ENCODE data around the gene PAEP.

PAEP gene

DNA sequence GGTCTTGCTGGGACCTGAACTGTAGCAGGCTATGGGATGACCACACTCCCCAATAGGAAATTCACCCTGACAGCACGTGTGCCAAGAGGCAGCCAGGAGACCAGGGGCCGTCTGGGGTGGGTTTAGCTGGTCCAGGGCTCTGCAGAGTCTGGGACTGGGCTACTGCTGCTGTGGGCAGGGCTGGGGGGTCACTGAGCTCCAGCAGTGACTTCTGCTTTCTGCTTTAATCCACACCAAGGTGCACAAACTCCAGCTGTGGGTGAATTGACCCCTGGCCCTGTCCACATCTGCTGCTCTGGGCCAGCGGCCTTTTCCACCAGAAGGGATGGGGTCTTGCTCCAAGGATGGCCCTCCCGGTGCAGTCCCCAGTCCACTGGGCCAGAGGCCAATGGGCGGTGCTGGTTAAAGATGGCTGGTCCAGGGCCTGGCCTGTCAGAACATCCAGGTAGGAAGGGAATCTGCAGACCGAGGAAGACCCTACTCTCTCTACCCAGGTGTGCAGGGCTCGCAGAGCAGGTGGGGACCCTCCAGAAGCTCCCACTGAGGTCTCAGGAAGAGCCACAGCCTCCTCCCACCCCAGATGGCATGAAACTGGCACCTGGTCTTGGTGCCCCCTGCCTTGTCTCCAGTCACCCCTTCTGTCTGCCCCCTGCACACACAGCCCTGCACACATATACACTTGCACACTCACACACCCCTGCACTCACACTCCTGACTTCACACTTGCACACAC, 49.8 kb downstream of the PAEP start:
- H3K4me1 ChIP-seq (ENCODE audit: control insufficient read depth, insufficient read depth, low read length, poor library complexity, severe bottlenecking), result no peaks in the 10 kb centered on the region
- WGBS, 2 experiments (ENCODE audit: insufficient coverage in 2 of 2), result 89 to 92% methylated on average over 4 to 5 of the region's 7 CpGs
- no peak overlapping the region for H3K27ac ChIP-seq (ENCODE audit: low read depth, low read length, severe bottlenecking)
- no peaks in the 10 kb centered on the region for H3K9me3 ChIP-seq (ENCODE audit: control insufficient read depth, low read length)
- no peak overlapping the region for H3K4me3 ChIP-seq (ENCODE audit: extremely low read depth, insufficient read depth, low read length, poor library complexity, severe bottlenecking)
- H3K36me3 ChIP-seq (ENCODE audit: control insufficient read depth, insufficient read depth, low read length), result no peaks in the 10 kb centered on the region

DNA sequence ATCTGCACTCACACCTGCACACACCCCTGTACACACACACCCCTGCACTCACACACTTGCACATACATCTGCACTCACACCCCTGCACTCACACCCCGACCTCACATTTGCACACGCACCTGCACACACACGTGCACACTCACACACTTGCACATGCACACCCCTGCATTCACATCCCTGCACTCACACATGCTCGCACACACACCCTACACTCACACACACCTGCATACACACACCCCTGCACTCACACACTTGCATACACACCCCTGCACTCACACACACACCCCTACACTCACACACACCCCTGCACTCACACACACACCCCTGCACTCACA, 50.3 kb downstream of the PAEP start:
- no peaks in the 10 kb centered on the region for H3K36me3 ChIP-seq (ENCODE audit: control insufficient read depth, insufficient read depth, low read length)
- no peak overlapping the region for H3K4me3 ChIP-seq (ENCODE audit: extremely low read depth, insufficient read depth, low read length, poor library complexity, severe bottlenecking)
- 59 to 67% methylated on average over 3 to 4 of the region's 4 CpGs for whole genome bisulfite sequencing, 2 experiments (ENCODE audit: insufficient coverage in 2 of 2)
- no peaks in the 10 kb centered on the region for H3K4me1 ChIP-seq (ENCODE audit: control insufficient read depth, insufficient read depth, low read length, poor library complexity, severe bottlenecking)
- H3K27ac ChIP-seq (ENCODE audit: low read depth, low read length, severe bottlenecking), result no peak overlapping the region
- H3K9me3 ChIP-seq (ENCODE audit: control insufficient read depth, low read length), result no peaks in the 10 kb centered on the region

DNA sequence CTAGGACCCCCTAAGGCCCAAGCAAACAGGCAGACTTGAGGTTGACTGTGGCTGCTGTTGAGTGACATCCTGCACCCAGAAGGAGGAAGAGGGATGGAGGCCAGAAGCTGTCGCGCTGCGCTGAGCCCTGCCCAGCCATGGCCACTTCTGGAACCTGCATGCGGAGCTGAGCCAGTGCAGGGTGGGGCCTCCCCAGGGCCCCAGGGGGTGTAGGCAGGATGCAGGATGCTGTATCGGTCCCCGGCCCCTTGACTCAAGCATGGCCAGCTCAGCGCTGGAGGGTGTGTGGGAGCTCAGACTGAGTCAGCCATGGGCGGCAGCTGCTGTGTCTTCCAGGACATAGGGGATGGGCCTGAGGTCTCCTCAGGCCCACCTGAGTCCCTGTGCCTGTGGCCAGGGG, 50.9 kb downstream of the PAEP start:
- Histone ChIP-seq H3K9me3 (ENCODE audit: control insufficient read depth, low read length) (no peaks in the 10 kb centered on the region), H3K4me1 (ENCODE audit: control insufficient read depth, insufficient read depth, low read length, poor library complexity, severe bottlenecking) (no peaks in the 10 kb centered on the region), H3K36me3 (ENCODE audit: control insufficient read depth, insufficient read depth, low read length) (no peaks in the 10 kb centered on the region), H3K4me3 (ENCODE audit: extremely low read depth, insufficient read depth, low read length, poor library complexity, severe bottlenecking) (no peak overlapping the region), H3K27ac (ENCODE audit: low read depth, low read length, severe bottlenecking) (no peak overlapping the region)
- WGBS, 2 experiments (ENCODE audit: insufficient coverage in 2 of 2), result 83 to 92% methylated on average over 8 of the region's 8 CpGs

DNA sequence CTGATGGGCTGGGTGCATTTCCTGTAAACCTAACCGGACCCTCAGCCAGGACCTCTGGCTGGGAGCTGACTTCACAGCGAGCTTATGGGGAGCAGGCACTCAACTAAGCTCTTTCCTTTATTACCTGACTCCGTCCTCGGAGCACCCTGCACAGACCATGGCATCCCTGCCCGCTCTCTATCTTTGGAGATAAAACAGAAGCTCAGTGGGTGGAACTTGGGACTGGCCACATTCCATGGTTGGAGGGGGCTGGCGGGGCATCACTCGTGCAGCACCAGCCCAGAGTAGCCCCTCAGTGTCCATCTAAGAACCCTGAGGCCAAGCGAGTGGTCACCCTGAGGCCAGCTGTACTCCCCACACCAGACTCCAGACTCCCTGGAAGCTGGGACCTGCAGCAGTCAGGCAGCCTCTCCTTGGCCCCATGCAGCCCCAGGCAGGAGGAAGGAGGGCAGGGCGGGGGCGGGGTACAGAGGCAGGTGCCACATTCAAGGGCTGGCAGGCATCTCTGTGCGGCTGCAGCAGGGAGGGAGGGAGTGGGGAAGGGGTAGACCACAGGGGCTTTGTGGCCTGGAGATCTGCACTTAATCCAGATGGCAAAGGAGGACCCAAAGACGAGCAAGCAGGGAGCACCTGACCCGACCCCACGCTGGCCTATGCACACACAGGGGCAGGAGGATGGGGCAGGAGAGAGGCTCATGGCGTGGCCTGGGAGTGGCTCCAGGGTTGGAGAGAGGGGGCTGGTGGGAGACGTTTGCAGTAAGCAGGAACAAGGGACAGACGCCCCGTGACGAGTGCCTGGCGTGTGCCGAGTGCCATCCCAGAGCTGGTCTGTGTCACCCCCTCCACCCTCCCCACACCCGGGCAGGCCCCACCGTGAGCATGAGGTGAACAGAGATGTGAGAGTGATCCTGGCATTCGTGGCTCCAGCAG, 51.7 kb downstream of the PAEP start:
- 81 to 85% methylated on average over 14 to 17 of the region's 24 CpGs for WGBS, 2 experiments (ENCODE audit: insufficient coverage in 2 of 2)
- no peaks in the 10 kb centered on the region for H3K4me1 ChIP-seq (ENCODE audit: control insufficient read depth, insufficient read depth, low read length, poor library complexity, severe bottlenecking)
- H3K36me3 ChIP-seq (ENCODE audit: control insufficient read depth, insufficient read depth, low read length), result no peaks in the 10 kb centered on the region
- H3K27ac ChIP-seq (ENCODE audit: low read depth, low read length, severe bottlenecking), result no peak overlapping the region
- no peak overlapping the region for H3K4me3 ChIP-seq (ENCODE audit: extremely low read depth, insufficient read depth, low read length, poor library complexity, severe bottlenecking)
- no peaks in the 10 kb centered on the region for H3K9me3 ChIP-seq (ENCODE audit: control insufficient read depth, low read length)

DNA sequence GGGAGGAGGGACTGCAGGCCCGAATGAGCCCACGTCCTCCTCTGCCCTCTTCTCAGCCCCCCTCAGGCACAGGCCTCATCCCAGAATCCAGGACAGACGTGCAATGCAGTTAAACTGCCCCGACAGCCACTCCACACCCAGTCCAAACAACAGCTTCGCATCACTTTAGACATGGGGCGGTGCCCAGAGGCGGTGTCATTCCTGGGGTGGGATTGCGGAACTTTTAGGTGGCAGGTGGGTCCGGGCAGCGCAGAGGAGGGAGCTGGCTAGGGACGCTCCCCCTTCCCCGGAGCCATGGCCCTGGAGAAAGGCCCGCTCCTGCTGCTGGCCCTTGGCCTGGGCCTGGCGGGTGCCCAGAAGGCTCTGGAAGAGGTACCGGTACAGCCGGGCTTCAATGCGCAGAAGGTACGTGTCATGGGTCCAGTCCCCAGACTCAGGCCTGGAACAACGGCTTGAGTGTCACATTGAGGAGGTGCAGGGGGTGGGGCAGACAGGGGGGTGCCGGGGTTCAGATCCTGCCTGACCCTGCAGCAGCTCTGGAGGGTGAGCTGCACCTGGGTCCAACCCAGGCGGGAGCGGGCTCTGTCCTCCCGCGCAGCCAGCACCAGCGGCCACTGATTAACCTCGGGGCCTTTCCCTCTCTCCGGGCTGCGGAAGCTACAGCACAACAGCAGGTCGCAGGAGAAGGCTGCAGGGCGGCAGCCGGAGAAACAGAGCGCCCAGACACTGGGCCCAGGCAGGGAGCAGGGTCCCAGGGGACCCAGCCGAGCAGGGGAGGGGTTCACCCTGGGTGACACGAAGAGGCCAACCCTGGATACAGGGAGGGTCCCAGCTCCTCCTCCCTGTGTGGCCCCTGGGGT, 52.6 kb downstream of the PAEP start:
- H3K9me3 ChIP-seq (ENCODE audit: control insufficient read depth, low read length), result no peaks in the 10 kb centered on the region
- no peaks in the 10 kb centered on the region for H3K36me3 ChIP-seq (ENCODE audit: control insufficient read depth, insufficient read depth, low read length)
- H3K27ac ChIP-seq (ENCODE audit: low read depth, low read length, severe bottlenecking), result no peak overlapping the region
- no peak overlapping the region for H3K4me3 ChIP-seq (ENCODE audit: extremely low read depth, insufficient read depth, low read length, poor library complexity, severe bottlenecking)
- no peaks in the 10 kb centered on the region for H3K4me1 ChIP-seq (ENCODE audit: control insufficient read depth, insufficient read depth, low read length, poor library complexity, severe bottlenecking)
- 92 to 94% methylated on average over 22 to 26 of the region's 34 CpGs for WGBS, 2 experiments (ENCODE audit: insufficient coverage in 2 of 2)

DNA sequence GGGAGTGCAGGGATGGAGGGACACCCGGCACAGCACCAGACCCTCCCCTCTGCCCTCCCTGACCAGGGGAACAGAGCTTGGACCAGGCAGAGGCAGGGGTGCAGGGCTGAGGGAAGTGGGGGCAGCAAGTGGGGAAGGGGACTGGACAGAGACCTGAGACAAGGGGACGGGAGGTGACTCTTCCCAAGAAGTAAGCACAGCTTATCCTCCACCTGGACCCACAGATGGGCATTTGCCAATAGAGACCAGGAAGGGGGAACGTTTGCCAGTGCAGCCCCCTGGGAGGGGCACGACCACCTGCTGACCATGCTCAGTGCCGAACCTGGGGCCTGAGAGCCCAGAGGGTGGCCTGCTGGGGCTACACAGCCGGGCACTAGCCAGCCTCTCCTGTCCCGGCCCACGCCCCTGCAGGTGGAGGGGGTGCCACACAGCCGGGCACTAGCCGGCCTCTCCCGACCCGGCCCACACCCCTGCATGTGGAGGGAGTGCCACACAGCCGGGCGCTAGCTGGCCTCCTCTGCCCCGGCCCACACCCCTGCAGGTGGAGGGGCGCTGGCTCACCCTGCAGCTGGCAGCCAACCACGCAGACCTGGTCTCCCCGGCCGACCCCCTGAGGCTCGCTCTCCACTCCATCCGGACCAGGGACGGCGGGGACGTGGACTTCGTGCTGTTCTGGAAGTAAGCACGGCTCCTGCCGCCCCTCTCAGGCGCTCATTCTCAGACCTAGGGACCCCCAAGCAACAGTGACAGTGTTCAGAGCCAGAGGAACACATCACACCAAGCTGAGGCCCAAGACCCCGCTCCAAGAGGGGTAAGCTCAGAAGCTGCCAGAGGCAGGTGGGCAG, 53.5 kb downstream of the PAEP start:
- 92 to 93% methylated on average over 25 to 26 of the region's 29 CpGs for WGBS, 2 experiments (ENCODE audit: insufficient coverage in 2 of 2)
- no peaks in the 10 kb centered on the region for H3K36me3 ChIP-seq (ENCODE audit: control insufficient read depth, insufficient read depth, low read length)

DNA sequence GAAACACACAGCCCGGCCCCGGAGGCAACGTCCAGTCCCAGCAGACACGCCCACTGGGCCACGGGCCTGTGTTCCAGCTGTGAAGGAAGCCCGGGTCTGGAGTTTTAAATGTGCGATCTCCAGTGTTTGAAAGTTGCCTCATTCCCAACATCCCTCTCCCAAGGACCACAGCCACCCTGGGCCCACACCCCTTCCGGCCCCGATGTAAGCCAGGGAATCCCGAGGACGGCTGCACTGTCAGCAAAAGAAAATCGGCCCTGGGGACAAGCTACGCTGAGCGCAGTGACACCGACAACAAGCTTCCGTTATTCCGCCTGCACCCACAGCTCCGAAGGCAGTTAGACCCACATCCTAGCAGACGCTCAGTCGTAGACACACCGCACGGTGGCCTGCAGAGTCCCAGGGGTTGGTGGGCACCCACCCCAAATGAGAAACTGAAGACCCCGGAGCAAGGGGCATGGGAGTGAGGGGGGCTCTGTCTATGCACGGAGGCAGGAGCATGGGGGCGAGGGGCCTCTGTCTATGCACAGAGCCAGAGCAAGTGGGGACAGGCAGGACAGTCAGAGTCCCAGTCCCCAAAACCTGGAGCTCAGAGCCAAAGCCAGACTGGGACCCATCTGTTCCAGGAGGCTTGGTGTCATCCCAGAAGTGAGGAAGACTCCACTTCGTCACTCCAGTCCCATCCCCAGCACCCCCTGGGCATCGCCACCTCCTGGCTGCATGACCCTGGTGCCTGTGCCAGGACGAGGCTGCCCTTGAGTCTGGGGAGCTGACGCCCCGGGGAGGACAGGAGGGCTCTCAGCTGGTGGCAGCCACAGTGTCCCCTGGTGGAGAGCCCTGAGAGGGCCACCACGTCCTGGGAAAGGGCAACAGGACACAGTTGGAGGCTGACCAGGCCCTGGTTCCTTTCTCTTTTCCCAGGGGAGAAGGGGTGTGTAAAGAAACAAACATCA, 54.4 kb downstream of the PAEP start:
- Histone ChIP-seq H3K4me3 (ENCODE audit: extremely low read depth, insufficient read depth, low read length, poor library complexity, severe bottlenecking) (no peak overlapping the region), H3K9me3 (ENCODE audit: control insufficient read depth, low read length) (no peaks in the 10 kb centered on the region), H3K4me1 (ENCODE audit: control insufficient read depth, insufficient read depth, low read length, poor library complexity, severe bottlenecking) (no peaks in the 10 kb centered on the region), H3K36me3 (ENCODE audit: control insufficient read depth, insufficient read depth, low read length) (no peaks in the 10 kb centered on the region), H3K27ac (ENCODE audit: low read depth, low read length, severe bottlenecking) (no peak overlapping the region)
- 84 to 86% methylated on average over 30 of the region's 31 CpGs for WGBS, 2 experiments (ENCODE audit: insufficient coverage in 2 of 2)

More for the DNA sequence above, 53.5 kb downstream of the PAEP start:
- H3K4me1 ChIP-seq (ENCODE audit: control insufficient read depth, insufficient read depth, low read length, poor library complexity, severe bottlenecking), result no peaks in the 10 kb centered on the region
- no peak overlapping the region for H3K4me3 ChIP-seq (ENCODE audit: extremely low read depth, insufficient read depth, low read length, poor library complexity, severe bottlenecking)
- H3K27ac ChIP-seq (ENCODE audit: low read depth, low read length, severe bottlenecking), result no peak overlapping the region
- no peaks in the 10 kb centered on the region for H3K9me3 ChIP-seq (ENCODE audit: control insufficient read depth, low read length)

All from mesodermal cell (in vitro differentiated cells).